K562 (cell line): ENCODE results near the gene NDUFB10. TPM values are rescaled to one million over a fixed set of nuclear protein-coding genes. Genes with fewer than 3 reads are reported as not detected.
A peak's percentile ranks its signal among the peaks of the same experiment; 100 is the strongest.

ENCODE experiments used
- BCL6 ChIP-seq: fragments of 250-450 bp; sonication (Bioruptor Pico); IDR thresholded peaks from 2 replicates; pipeline ENCODE4 v1.4.0; 2020
- CREB1 ChIP-seq, 2 experiments: sonication (generic) in 1 of 2; formaldehyde crosslinking in 1 of 2; IDR thresholded peaks; 2 replicates each; pipeline versions ENCODE4 v1.6.1 to v1.8.0; 2012 to 2022; ENCODE audit warnings: inconsistent platforms in 1 of 2, mild to moderate bottlenecking in 1 of 2, missing genetic modification reagents in 1 of 2, moderate library complexity in 1 of 2
- ETS1 ChIP-seq: conservative IDR thresholded peaks from 2 replicates; pipeline ENCODE4 v1.6.1; 2011; ENCODE audit warnings: low read depth, mild to moderate bottlenecking, low read length; ENCODE audit not compliant: control insufficient read depth
- FOXP4 ChIP-seq: sonication (generic); formaldehyde crosslinking; IDR thresholded peaks from 2 replicates; pipeline ENCODE4 v1.8.0; 2022; ENCODE audit warnings: mild to moderate bottlenecking, missing genetic modification reagents, borderline replicate concordance
- HCFC1 ChIP-seq: IDR thresholded peaks from 2 replicates; pipeline ENCODE4 v1.6.1; 2012; ENCODE audit warnings: low read depth, low read length, improper control_type of control experiment
- HNRNPK ChIP-seq: fragments of 200-400 bp; formaldehyde crosslinking; IDR thresholded peaks from one replicate; pipeline ENCODE4 v1.6.1; 2018; ENCODE audit warnings: mild to moderate bottlenecking, low read depth, low read length; ENCODE audit not compliant: poor library complexity, severe bottlenecking
- NFIX ChIP-seq: fragments of 250-450 bp; sonication (Bioruptor Pico); IDR thresholded peaks from 2 replicates; pipeline ENCODE4 v1.4.0; 2020; ENCODE audit warnings: low read depth, mild to moderate bottlenecking, moderate library complexity
- NFRKB ChIP-seq: fragments of 450-650 bp; IDR thresholded peaks from 2 replicates; pipeline ENCODE4 v1.6.1; 2016; ENCODE audit warnings: low read depth
- NR0B1 ChIP-seq: fragments of 450-650 bp; IDR thresholded peaks from one replicate; pipeline ENCODE4 v1.6.1; 2018; ENCODE audit warnings: mild to moderate bottlenecking, moderate library complexity; ENCODE audit not compliant: partially characterized antibody
- RREB1 ChIP-seq: fragments of 250-450 bp; sonication (Bioruptor Pico); IDR thresholded peaks from 2 replicates; pipeline ENCODE4 v1.4.0; 2020
- ZKSCAN8 ChIP-seq: fragments of 200-800 bp; sonication (Bioruptor generic); IDR thresholded peaks from 2 replicates; pipeline ENCODE4 v1.6.1; 2016; ENCODE audit warnings: missing genetic modification characterization, missing compliant biosample characterization
- ZNF280A ChIP-seq: fragments of 450-650 bp; IDR thresholded peaks from 2 replicates; pipeline ENCODE4 v1.6.1; 2018; ENCODE audit warnings: mild to moderate bottlenecking, low read depth; ENCODE audit not compliant: partially characterized antibody
- ZNF75A ChIP-seq: fragments of 450-650 bp; formaldehyde crosslinking; IDR thresholded peaks from 2 replicates; pipeline ENCODE4 v1.4.0; 2020; ENCODE audit warnings: mild to moderate bottlenecking
- ZNF79 ChIP-seq: fragments of 250-450 bp; sonication (Bioruptor Pico); IDR thresholded peaks from 2 replicates; pipeline ENCODE4 v1.4.0; 2020; ENCODE audit warnings: low read depth, mild to moderate bottlenecking, moderate library complexity
- polyA plus RNA-seq, 8 experiments: library from polyadenylated mRNA; depleted of rRNA in 4 of 8; stranded (reverse) in 5 of 8; unstranded in 3 of 8; fragments of >200 nt; fragmentation: Nextera tagmentation in 2 of 8; fragmentation: Illumina TruSeq in 1 of 8; extraction: Ambion mirVana in 2 of 8; extraction: Trizol in 1 of 8; gene quantifications; 2 replicates each; pipeline versions ENCODE4 v1.2.1 to v1.2.3, GENCODE V29; 2011 to 2014; ENCODE audit warnings: inconsistent platforms in 1 of 8, missing spikeins in 1 of 8
- total RNA-seq, 7 experiments: library from RNA; depleted of rRNA in 6 of 7; stranded (reverse); fragments of >200 nt in 6 of 7; fragmentation: Illumina TruSeq in 2 of 7; extraction: Trizol in 2 of 7; gene quantifications; 2 replicates each; pipeline versions ENCODE4 v1.2.1 to v1.2.3, GENCODE V29; 2011 to 2021; ENCODE audit warnings: low replicate concordance in 1 of 7

Gene NDUFB10
- total and polyA plus RNA-seq, 9 of the 15 experiments (the other 6 are each of a cell fraction or from before 2014, with no cell fraction given) = 69.3 to 527 (median 161) TPM

- TF ChIP-seq NFIX = no peak
- TF ChIP-seq NR0B1 = no peak
- no peak for TF ChIP-seq NFRKB
- TF ChIP-seq FOXP4 (CRISPR knock-in tag) = no peak; the same call in 1 of the 2 replicates
- no peak for TF ChIP-seq HNRNPK
- peak; percentile 100 for TF ChIP-seq CREB1 (IDR thresholded peaks at IDR 0.05)
- peak; percentile 100 for TF ChIP-seq CREB1 (CRISPR knock-in tag; IDR thresholded peaks at IDR 0.05)
- peak; percentile 89 for TF ChIP-seq ZKSCAN8 (CRISPR knock-in tag)
- peak; percentile 98 for TF ChIP-seq ETS1
- TF ChIP-seq ZNF280A = no peak
- TF ChIP-seq HCFC1 = peak; percentile 100
- TF ChIP-seq ZNF75A (CRISPR knock-in tag) = no peak
- TF ChIP-seq RREB1 (CRISPR knock-in tag) = no peak; the same call in 1 of the 2 replicates
- TF ChIP-seq ZNF79 = peak; percentile 38; the same call in 1 of the 2 replicates
- no peak for TF ChIP-seq BCL6 (CRISPR knock-in tag)
Measured at GRCh38 chr16:1971796-1972489, 12.6 kb downstream of the NDUFB10 start, which contains the start of gene TBL3 (continued).
